Mucosa of stomach (tissue), 1 donor: ENCODE data around the gene TMEM94.
"Not testable (repeated sequence)": the region's sequence is repeated elsewhere in the genome, so short reads cannot be mapped to it uniquely, and the experiment has no call there.

Source experiments
- H3K27me3 ChIP-seq: one replicate; pipeline ENCODE4 v1.7.0; 2013; ENCODE audit warnings: mild to moderate bottlenecking, low read length; ENCODE audit not compliant: control insufficient read depth, insufficient read depth
- H3K36me3 ChIP-seq: one replicate; pipeline ENCODE4 v1.7.0; 2013; ENCODE audit warnings: low read length; ENCODE audit not compliant: control insufficient read depth, insufficient read depth
- H3K4me1 ChIP-seq: one replicate; pipeline ENCODE4 v1.7.0; 2013; ENCODE audit warnings: mild to moderate bottlenecking, low read length; ENCODE audit not compliant: control insufficient read depth, insufficient read depth
- H3K4me3 ChIP-seq: one replicate; pipeline ENCODE4 v1.7.0; 2013; ENCODE audit warnings: low read length
- H3K9ac ChIP-seq: one replicate; pipeline ENCODE4 v1.7.0; 2013; ENCODE audit warnings: mild to moderate bottlenecking, low read length, moderate library complexity
- H3K9me3 ChIP-seq: one replicate; pipeline ENCODE4 v1.7.0; 2013; ENCODE audit warnings: mild to moderate bottlenecking, low read length, moderate library complexity; ENCODE audit not compliant: control insufficient read depth
- donor health status: Pancreatic carcinoma.

Gene TMEM94

DNA sequence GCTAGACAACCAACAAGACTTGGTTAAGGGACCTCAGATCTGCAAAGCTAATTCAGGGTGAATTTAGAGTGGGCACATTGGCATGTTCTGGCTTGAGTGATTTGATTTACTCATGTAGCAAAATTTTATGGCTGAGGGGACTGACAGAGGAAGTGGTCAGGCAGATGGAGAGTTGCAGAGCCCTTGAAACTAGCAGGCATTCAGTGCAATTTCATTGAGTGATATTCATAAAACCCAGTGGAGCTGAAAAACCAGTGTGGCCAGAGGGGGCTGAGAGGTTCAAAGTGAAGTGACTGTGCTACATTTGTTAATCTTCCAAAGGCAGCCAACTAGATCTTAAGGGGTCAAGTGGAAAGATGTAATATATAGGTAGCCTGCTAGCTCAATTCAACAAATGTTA lies 2.2 kb upstream of the TMEM94 start:
- H3K27me3 ChIP-seq, result no peaks in the 10 kb centered on the region
- H3K4me3 ChIP-seq, result no peak overlapping the region
- no peak overlapping the region for H3K9ac ChIP-seq
- H3K4me1 ChIP-seq, result peaks cover 38% of the 10 kb centered on the region
- no peaks in the 10 kb centered on the region for H3K9me3 ChIP-seq
- H3K36me3 ChIP-seq, result no peaks in the 10 kb centered on the region

DNA sequence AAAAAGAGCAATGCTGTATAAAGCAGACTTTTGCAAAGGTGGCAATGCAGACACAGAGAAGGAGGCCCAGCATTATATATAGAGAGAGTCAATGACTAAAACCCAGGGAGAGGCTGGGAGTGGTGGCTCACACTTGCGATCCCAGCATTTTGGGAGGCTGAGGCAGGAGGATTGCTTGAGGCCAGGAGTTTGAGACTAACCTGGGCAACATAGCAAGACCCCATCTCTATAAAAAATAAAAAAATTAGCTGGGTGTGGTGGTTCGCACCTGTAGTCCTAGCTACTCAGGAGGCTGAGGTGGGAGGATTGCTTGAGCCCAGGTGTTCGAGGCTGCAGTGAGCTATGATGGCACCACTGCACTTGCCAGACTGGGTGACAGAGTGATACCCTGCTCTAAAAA lies 1.8 kb upstream of the TMEM94 start:
- H3K9me3 ChIP-seq, H3K9ac ChIP-seq, H3K27me3 ChIP-seq, H3K36me3 ChIP-seq, H3K4me3 ChIP-seq: not testable (repeated sequence)
- peaks cover 43% of the 10 kb centered on the region for H3K4me1 ChIP-seq

DNA sequence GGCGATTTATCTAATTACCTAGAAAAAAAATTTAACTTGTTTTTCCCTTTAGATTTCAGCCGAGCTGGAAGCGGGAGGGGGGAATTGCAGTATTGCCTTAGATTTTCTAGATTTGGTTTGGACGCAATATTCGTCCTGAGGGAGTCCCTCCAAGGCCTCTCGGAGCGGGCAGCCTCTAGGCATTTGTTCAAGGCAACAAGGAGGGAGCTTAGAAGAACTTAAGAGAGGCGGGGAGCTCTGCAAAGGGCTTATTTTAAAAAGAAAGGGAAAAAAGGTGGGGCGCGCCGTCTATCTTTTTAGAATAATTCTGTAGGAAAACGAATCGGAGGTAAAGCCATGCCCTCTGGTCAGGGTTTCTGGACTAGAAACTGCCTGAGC lies 407 bp upstream of the TMEM94 start:
- Histone ChIP-seq H3K36me3 (no peaks in the 10 kb centered on the region), H3K27me3 (no peaks in the 10 kb centered on the region), H3K4me3 (peak overlapping the region; percentile 97), H3K9ac (peak overlapping the region; percentile 99), H3K9me3 (no peaks in the 10 kb centered on the region), H3K4me1 (peaks cover 57% of the 10 kb centered on the region)

DNA sequence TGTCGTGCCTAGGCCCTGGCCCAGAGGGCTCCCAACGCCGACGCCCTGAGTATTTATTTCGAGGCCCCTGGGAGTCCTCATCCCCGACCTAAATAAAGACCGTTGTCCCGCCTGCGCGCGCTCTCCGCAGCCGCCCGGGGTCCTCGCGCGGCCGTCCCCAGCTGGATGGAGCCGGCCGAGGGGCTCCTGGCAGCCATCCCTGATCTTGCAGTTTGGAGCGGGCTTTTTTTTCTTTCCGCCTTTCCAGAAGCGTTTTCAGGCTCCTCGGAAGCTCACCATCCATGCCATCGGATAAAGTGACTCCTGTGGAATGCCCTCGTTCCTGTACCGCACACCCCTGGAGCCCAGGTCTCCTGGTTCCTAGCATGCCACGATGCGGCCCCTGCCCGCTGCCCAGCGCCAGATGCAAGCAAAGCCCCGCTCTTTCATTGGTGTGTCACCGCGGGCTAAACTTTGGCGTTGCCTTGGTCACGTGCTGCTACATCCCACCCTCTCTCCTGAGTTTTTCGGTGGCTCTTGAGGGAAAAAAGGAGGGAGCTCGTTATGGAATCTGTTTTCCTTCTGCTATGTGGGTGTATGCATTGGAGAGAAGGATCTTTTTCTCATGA lies 716 bp downstream of the TMEM94 start:
- H3K9me3 ChIP-seq, result no peaks in the 10 kb centered on the region
- peak overlapping the region; percentile 99 for H3K9ac ChIP-seq
- H3K4me3 ChIP-seq, result peak overlapping the region; percentile 97
- peaks cover 58% of the 10 kb centered on the region for H3K4me1 ChIP-seq
- H3K36me3 ChIP-seq, result no peaks in the 10 kb centered on the region
- no peaks in the 10 kb centered on the region for H3K27me3 ChIP-seq

DNA sequence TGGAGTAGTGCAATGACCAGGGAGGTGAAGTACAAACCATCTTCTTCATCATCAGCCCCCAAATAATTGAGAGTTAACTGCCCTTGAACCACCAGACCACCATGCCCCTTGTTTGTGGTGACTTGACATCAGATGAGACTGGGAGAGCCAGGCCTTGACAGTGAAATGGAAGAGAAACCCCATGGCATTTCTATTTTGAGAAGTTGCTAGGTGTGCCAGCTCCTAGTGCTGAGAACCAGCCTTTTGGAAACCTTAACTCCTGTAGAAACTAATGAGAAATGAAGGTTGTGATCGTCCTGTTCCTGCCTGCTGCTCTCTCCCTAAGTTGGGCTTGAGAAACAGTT lies 2.8 kb downstream of the TMEM94 start:
- Histone ChIP-seq H3K9me3 (no peaks in the 10 kb centered on the region), H3K36me3 (no peaks in the 10 kb centered on the region), H3K9ac (peak overlapping the region; percentile 71), H3K4me3 (no peak overlapping the region), H3K27me3 (no peaks in the 10 kb centered on the region), H3K4me1 (peaks cover 54% of the 10 kb centered on the region)

DNA sequence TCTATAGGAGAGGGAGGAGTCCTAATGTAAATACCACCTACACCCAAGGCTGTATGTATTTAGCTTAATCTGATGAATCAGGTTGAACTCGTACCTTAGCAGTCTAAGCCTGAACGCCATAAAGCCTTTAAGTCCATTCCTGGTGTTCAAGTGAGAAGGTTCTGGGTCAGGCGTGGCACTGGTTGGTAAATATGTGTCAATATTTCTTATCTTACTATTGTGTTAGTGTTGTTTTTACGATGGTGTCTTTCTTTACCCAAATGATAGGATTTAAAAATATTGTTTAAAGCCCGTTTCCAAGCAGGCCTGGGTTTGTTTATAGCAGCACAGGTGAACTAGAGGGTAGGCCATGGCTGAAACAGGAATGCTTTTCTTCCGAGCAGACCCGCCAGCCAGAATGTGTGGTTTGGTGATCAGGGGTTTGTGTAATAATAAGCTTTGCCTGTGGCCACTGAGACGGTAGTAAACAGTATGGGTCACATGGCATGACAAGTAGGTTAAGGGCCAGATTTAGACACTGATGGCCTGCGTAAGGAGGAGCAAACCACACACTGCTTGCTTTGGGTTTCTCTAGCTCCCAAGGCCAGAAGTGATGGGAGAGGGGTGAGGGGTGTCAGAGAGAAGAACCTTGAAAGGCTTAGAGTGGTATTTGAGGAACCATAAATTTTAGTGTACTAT lies 3.3 kb downstream of the TMEM94 start:
- H3K9me3 ChIP-seq, result no peaks in the 10 kb centered on the region
- no peaks in the 10 kb centered on the region for H3K27me3 ChIP-seq
- peak overlapping the region; percentile 71 for H3K9ac ChIP-seq
- no peaks in the 10 kb centered on the region for H3K36me3 ChIP-seq
- peaks cover 54% of the 10 kb centered on the region for H3K4me1 ChIP-seq
- no peak overlapping the region for H3K4me3 ChIP-seq

DNA sequence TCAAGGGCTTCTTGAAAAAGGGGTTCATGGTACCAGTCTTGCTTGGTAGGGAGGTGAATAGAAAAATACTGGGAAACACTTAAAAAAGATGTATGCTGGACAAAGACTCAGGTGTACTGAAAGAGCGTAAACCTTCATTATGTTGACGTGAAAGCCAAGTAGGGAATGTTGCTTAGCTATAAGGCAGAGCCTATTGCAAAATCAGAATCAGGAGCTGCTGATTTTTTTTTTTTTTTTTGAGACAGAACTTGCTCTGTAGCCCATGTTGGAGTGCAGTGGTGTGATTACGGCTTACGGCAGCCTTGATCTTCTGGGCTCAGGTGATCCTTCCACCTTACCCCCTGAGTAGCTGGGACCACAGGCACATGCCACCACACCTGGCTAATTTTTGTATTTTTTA lies 3.9 kb downstream of the TMEM94 start:
- no peaks in the 10 kb centered on the region for H3K36me3 ChIP-seq
- H3K4me1 ChIP-seq, result peaks cover 49% of the 10 kb centered on the region
- no peaks in the 10 kb centered on the region for H3K27me3 ChIP-seq
- H3K4me3 ChIP-seq, result no peak overlapping the region
- peak overlapping the region; percentile 71 for H3K9ac ChIP-seq
- no peaks in the 10 kb centered on the region for H3K9me3 ChIP-seq

DNA sequence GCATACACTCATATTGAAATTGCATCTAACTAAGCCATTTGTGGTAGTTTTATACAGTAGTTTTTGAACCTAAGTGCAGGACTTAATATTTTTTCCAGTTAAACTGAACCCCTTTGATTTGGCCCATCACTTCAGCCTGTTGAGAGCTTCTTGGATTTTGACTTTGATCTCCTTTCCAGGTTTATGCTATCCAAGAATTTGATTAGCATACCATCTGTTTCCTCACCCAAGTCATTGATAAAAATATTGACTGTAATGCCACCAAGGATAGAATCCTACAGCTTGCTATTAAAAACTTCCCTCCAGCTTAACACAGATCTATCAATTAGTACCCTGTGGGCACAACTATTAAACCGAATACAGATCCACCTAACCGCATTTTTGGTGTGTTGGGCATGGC lies 7.2 kb downstream of the TMEM94 start:
- Histone ChIP-seq H3K9me3 (no peaks in the 10 kb centered on the region), H3K4me1 (peaks cover 34% of the 10 kb centered on the region), H3K4me3 (no peak overlapping the region), H3K27me3 (no peaks in the 10 kb centered on the region), H3K36me3 (no peaks in the 10 kb centered on the region), H3K9ac (no peak overlapping the region)

DNA sequence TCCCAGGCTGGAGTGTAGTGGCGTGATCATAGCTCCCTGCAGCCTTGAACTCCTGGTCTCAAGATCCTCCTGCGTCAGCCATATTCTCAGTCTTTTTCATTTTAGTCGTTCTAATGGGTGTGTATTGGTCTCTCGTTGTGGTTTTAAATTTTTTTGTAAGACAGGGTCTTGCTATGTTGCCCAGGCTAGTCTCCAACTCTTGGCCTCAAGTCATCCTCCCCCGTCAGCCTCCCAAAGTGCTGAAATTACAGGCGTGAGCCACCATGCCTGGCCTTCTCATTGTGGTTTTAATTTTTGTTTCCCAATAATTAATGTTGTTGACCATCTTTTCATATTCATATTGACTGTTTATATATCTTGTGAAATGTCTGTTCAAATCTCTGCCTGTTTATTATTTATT lies 8.6 kb downstream of the TMEM94 start:
- Histone ChIP-seq H3K4me1 (peaks cover 27% of the 10 kb centered on the region), H3K27me3 (no peaks in the 10 kb centered on the region), H3K36me3 (no peaks in the 10 kb centered on the region), H3K9ac (no peak overlapping the region), H3K4me3 (no peak overlapping the region), H3K9me3 (no peaks in the 10 kb centered on the region)

DNA sequence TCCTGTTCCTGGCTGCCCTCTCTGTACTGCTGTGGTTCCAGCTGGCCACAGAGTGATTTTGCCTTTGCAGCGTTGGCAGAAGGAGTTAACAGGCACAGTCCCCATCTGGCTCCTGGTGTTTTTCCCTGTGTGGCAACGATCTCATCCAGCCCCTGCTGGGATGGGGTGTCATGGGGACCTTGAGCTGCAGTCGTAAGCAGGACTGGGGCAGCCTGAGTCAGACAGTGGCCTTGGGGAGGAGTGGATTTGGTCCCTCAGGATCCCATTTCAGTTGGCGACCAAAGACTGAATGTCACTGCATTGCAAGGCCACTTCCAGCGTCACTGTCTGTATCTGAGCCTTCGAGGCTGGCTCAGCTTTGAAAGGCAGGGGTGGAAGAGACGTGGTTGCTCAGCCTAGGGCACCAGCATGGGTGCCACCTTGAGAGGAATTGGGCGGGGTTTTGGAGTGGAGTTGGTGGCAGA lies 11.9 kb downstream of the TMEM94 start:
- H3K4me3 ChIP-seq, result no peak overlapping the region
- H3K27me3 ChIP-seq, result no peaks in the 10 kb centered on the region
- H3K4me1 ChIP-seq, result peaks cover 34% of the 10 kb centered on the region
- H3K36me3 ChIP-seq, result no peaks in the 10 kb centered on the region
- no peak overlapping the region for H3K9ac ChIP-seq
- no peaks in the 10 kb centered on the region for H3K9me3 ChIP-seq

DNA sequence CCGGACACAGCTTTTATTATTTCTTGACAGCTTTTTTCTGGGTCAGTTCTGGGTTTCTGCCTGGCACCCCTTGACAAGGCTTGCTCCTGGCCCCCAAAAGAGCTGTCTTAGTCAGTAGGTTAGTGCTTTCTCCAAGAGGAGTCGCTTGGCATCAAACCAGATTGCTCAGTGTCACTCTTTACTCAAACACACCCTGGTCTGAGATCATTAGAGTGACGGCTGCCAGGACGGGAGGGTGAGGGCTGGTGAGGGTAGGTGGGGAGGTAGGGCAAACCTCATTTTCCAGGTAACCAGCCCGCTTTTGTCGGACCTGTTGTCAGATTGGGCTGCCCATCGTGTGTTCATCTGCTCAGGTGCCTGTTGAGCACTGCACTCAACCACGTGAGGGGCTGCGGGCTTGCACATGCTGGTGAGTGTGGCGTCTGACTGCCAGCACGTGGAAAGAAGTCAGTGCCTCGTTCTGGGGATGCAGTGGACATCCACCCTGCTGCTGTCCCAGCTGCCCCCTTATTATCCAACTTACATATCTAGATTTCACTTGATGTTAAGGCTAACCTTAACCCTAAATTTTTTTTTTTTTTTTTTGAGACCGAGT lies 12.4 kb downstream of the TMEM94 start:
- Histone ChIP-seq H3K9me3 (no peaks in the 10 kb centered on the region), H3K9ac (no peak overlapping the region)

DNA sequence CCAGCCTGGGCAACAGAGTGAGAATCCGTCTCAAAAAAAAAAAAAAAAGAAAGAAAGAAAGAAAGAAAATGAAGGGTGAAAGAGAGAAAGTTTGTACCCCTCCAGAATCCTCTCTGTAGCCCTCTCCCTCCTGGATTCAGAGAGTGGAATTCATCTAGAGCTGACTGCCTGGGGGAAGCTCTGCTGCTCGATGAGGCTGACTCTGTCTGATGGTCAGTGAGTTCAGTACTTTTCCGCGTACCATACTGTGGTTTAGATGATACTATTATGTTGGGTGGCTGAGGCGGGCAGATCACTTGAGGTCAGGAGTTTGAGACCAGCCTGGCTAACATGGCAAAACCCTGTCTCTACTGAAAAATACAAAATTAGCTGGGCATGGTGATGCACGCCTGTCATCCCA lies 14.8 kb downstream of the TMEM94 start:
- Histone ChIP-seq H3K4me3 (no peak overlapping the region), H3K27me3 (no peaks in the 10 kb centered on the region), H3K9ac (no peak overlapping the region), H3K36me3 (no peaks in the 10 kb centered on the region), H3K9me3 (no peaks in the 10 kb centered on the region), H3K4me1 (peaks cover 34% of the 10 kb centered on the region)

More for the DNA sequence above, 12.4 kb downstream of the TMEM94 start:
- H3K36me3 ChIP-seq, result no peaks in the 10 kb centered on the region
- H3K4me3 ChIP-seq, result no peak overlapping the region
- H3K4me1 ChIP-seq, result peaks cover 34% of the 10 kb centered on the region
- H3K27me3 ChIP-seq, result no peaks in the 10 kb centered on the region
